HL-60/S4 treated with phorbol 12-myristate 13-acetate at 8.2 ng/mL for 4 days and 3 days (cell line): ENCODE measurements around the gene SH3RF3.

Source experiments
- in situ Hi-C: fragments of 300-500 bp; cut with MboI; formaldehyde crosslinking; loops from 2 replicates; pipeline ENCODE4 v1.15.0; 2022; ENCODE audit warnings: low sequenced_read_pairs

Gene SH3RF3

GRCh38 chr2:109195193-109196045 lies 66.4 kb downstream of the SH3RF3 start:
- in situ Hi-C loops: no loop called here

- in situ Hi-C loops: no loop called here
Measured at GRCh38 chr2:109196081-109196875, 67.3 kb downstream of the SH3RF3 start.

- in situ Hi-C loops: no loop called here
Measured at GRCh38 chr2:109197491-109198418, 68.8 kb downstream of the SH3RF3 start.

GRCh38 chr2:109199790-109200189 lies 70.8 kb downstream of the SH3RF3 start:
- in situ Hi-C loops: no loop called here

DNA sequence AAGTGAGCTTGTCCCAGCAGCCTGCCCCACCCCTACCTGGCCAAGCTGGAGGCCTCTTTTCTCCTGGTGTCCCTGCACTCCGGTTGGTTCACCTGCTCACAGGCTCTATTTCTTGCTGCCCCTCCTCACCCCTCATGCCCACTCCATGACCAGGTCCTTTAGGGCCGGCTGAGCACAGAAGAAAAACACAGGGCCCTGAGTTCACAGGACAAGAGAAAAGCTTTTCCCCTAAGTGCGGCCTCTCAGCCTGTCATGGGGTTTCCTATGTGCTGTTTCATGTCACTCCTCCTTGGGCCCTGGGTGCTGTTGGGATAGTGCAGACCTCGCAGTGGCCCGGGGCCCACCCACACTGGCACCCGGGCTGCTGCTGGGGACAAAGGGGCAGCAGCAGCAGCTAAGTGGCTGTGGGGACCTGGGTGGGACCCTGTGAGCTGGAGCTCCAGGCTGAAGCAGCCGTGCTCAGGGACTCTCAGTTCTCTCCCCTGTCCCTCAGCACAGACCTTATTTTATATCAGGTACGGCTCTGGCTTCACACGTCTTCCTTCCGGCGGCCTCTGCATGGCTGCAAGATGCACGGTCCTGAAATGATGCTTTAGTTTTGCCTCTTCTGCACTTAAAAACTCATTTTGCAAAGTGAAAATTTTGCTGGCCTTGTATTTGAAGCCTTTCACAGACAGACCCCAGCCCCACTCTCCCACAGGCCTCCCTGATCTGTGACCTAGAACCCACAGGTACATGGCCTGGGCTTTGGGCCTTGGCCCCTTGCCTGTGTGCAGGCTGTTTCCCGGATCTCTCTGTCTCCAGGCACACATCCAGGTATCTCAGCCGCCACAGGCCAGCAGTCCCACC lies 71.8 kb downstream of the SH3RF3 start:
- in situ Hi-C loops: no loop called here

- in situ Hi-C loops: no loop called here
Measured at GRCh38 chr2:109201465-109202327, 72.7 kb downstream of the SH3RF3 start.

- in situ Hi-C loops: no loop called here
Measured at GRCh38 chr2:109202486-109202885, 73.5 kb downstream of the SH3RF3 start.

- in situ Hi-C loops: no loop called here
Measured at GRCh38 chr2:109203246-109204011, 74.4 kb downstream of the SH3RF3 start.

DNA sequence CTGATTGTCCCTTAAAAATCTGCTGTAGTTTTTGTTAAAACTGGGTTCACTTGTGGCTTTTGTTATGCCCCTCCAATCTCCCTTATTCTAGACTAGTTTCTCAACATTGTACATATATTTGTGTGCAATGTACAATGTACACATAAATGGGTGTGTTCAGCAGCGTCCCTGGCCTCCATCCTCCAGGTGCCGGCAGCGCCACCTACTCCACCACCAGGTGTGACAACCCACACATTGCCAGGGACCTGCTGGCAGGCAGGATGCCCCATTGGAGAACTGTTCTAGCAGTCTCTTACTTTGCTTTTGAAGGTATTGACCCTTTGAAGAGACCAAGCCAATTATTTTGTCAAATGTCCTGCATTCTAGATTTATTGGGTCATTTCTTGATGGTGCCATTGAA lies 75.4 kb downstream of the SH3RF3 start:
- in situ Hi-C loops: no loop called here

- in situ Hi-C loops: no loop called here
Measured at GRCh38 chr2:109205447-109205846, 76.4 kb downstream of the SH3RF3 start.

- in situ Hi-C loops: no loop called here
Measured at GRCh38 chr2:109206569-109207146, 77.7 kb downstream of the SH3RF3 start.

DNA sequence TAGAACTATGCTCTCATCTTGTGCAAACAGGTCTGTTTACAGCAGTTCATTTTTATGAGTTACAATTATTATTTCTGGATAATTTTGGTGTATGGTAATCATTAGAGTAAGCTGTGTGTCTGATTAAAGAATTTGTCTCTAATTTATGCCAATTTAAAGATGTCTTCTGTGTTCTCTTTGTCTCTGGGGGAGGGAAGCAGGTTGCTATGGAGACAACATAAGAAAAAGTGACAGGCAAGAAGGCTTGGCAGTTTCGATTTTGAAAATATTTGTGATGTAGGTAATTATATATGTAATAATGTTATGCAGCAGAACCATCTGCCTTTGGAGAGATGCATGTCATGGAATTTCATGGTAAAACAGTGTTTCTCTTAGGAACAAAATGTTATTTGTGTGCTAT lies 78.2 kb downstream of the SH3RF3 start:
- in situ Hi-C loops: no loop called here

DNA sequence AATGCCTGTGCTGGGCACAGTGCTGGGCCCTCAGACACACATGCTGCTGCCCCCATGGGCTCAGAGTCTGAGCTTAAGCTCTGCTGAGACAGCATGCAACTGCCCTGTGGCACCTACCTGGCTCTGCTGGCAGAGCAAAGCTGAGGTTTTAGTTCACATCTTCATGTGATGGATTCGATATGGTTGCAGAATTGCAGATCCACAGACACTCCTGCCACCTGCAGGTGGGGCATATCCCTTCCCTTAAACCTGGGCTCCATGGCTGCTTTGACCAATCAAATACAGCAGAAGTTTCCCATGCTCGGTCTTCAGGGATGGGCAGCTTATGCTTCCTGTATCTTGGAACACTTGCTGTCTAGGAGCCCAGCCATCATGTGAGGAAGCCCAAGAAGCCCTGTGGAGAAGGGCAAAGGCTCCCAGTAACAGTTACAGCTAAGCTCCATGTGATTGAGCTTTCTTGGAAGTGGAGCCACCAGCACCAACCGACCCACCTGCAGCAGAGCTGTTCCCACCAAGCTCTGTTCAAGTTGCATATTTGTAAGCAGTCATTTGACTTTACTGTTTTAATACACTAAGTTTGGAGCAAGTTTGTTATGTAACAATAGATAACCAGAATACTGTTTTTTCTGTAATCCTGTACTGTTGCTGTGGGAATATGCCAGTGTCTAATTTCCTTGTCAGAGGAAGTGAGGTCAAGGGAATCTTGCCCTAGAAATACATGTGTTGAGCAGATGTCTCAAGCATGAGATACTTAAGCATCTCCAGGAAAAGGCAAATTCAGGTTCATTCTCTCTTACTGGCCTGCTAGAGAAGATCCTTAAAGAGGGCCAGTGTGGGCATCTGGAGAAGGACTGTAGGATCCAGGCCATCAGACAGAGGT lies 79.3 kb downstream of the SH3RF3 start:
- in situ Hi-C loops: no loop called here

DNA sequence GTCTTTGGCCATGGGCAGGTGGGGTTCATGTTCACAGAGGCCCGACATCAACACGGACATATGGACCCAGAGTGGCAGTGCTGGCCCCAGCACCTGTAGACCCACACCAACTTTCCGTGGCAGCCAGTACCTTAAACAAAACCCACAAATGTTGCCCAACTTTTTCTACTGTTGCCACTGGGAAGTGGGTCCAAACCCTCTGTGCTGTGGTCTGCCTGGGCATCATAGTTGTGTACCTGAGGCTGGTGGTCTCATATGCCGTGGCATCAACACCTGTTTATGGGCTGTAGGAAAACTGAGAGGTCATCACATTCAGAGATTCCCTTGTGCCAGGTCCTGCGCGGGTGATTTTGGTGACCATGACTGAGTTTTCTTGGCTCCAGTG lies 79.9 kb downstream of the SH3RF3 start:
- in situ Hi-C loops: no loop called here

- in situ Hi-C loops: no loop called here
Measured at GRCh38 chr2:109209412-109209811, 80.4 kb downstream of the SH3RF3 start.

DNA sequence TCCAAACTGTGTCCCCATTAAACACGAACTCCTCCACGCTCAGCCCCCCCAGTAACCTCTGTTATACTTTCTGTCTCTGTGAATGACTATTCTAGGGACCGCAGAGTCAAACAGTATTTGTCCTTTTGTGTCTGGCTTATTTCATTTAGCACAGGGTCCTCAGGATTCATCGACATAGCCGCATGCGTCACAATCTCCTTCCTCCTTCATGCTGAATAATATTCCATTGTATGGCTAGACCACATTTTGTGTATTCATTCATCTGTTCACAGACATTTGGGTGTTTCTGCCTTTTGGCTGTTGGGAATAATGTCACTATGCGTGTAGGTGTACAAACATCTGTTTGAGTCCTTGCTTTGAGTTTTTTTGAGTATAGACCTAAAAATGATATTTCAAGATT lies 80.9 kb downstream of the SH3RF3 start:
- in situ Hi-C loops: no loop called here
